ENCODE data around the gene RORC. TPM values are rescaled to one million over a fixed set of nuclear protein-coding genes. Genes with fewer than 3 reads are reported as not detected.

Gene RORC
- total and polyA plus RNA-seq, 8 donors = 11.9 to 36.7 (median 23.1) TPM

GRCh38 chr1:151798571-151798970 is 33.0 kb downstream of the RORC start:
- ATAC-seq (no peak), DNase-seq (no peak), FAIRE-seq (no peak)
- no peaks in the 10 kb centered on the region for H3K4me1 ChIP-seq
- H3K27me3 ChIP-seq = no peaks in the 10 kb centered on the region
- no peaks in the 10 kb centered on the region for H3K9me3 ChIP-seq
- H3K36me3 ChIP-seq = no peaks in the 10 kb centered on the region
- intact Hi-C loops (cut with DNase I) = no loop called here
- no peak overlapping the region for H3K27ac ChIP-seq
- 88% methylated on average over 5 of the region's 5 CpGs for WGBS, 2 donors
- TF ChIP-seq CTCF (IDR thresholded peaks at IDR 0.05) = no peak
- H3K4me3 ChIP-seq = no peak overlapping the region

- 1% methylated on average over 52 of the region's 52 CpGs for WGBS, 2 donors
- Histone ChIP-seq H3K9me3 (no peaks in the 10 kb centered on the region), H3K27ac (peak overlapping the region; percentile 30 to 62 (median 50)), H3K36me3 (no peaks in the 10 kb centered on the region), H3K4me3 (peak overlapping the region; percentile 47 to 69 (median 55)), H3K4me1 (peaks cover 0 to 11% (median 0%) of the 10 kb centered on the region in 3 donors), H3K27me3 (no peaks in the 10 kb centered on the region)
- no peak for TF ChIP-seq CTCF (IDR thresholded peaks at IDR 0.05)
- DNase-seq (peak in 1 of 6 donors; percentile 64), ATAC-seq (peak; percentile 11 to 48 (median 28)), FAIRE-seq (no peak)
- intact Hi-C loops (cut with DNase I) = no loop called here
These were observed 40.5 kb downstream of the RORC start for GRCh38 chr1:151790940-151791651.

DNA sequence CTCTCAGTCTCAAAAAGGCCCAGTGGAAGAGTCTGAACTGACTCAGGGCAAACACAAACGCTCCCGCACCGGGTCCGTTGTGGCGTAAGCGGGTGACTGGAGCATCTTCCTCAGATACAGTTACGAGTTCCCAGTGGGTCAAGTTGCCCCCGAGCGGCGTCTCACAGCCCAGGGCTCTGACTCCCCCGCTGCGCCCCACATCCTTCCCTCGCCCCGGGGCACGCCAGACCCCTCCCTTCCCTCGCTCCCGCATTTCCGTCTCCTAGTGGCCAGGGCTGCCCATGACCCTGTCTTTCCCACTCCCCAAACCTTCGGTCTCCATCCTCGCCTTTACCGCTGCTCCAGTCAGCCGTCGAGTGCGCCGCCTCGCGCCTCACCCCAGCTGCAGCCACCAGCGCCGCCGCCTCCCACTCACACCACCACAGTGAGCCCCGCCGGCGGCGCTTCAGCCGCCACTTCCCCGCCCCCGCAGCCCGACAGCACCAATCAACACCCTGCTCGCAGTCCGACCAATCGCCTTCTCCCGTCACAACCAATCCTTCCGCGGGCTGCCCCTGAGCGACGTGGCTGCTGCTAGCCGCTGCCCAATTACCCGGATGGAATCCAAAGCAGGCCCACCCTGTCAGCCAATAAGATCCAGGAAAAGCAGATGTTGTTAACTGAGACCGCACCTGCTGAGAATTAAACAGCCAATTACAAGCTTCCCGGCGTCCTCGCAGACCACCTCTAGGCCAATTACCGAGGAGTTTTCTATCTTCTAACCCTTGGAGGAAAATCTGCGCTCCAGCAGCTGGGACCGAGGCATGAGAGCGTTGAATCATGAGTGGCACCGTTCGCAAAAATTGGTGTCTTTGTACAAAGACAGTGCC is 41.3 kb downstream of the RORC start, which contains the start of gene TDRKH:
Gene TDRKH, minus strand, starts transcription at position 430 of the 869 bp plus-strand sequence. CDS start 7,478 bp downstream, outside the sequence.
- 0 to 1% methylated on average over 58 of the region's 58 CpGs for WGBS, 2 donors
- Histone ChIP-seq H3K36me3 (no peaks in the 10 kb centered on the region), H3K27me3 (no peaks in the 10 kb centered on the region), H3K4me1 (peaks cover 0 to 11% (median 0%) of the 10 kb centered on the region in 3 donors), H3K27ac (peak within 1 kb of the TSS; percentile 30 to 62 (median 50)), H3K4me3 (peak within 1 kb of the TSS; percentile 49 to 69 (median 62)), H3K9me3 (no peaks in the 10 kb centered on the region)
- FAIRE-seq (peak; percentile 98), DNase-seq (peak; percentile 94 to 99 (median 99)), ATAC-seq (peak; percentile 96 to 99 (median 98))
- intact Hi-C loops (cut with DNase I) = no loop called here
- peak in 1 of 4 donors; percentile 6 for TF ChIP-seq CTCF (IDR thresholded peaks at IDR 0.05)

- no peak for TF ChIP-seq CTCF (IDR thresholded peaks at IDR 0.05)
- peaks cover 0 to 11% (median 0%) of the 10 kb centered on the region in 3 donors for H3K4me1 ChIP-seq
- H3K27ac ChIP-seq = no peak overlapping the region
- intact Hi-C loops (cut with DNase I) = no loop called here
- no peak for ATAC-seq
- no peak overlapping the region for H3K4me3 ChIP-seq
- no peaks in the 10 kb centered on the region for H3K9me3 ChIP-seq
- 84 to 97% methylated on average over 3 of the region's 3 CpGs for WGBS, 2 donors
- FAIRE-seq = no peak
- H3K27me3 ChIP-seq = no peaks in the 10 kb centered on the region
- H3K36me3 ChIP-seq = no peaks in the 10 kb centered on the region
- no peak for DNase-seq
These were observed 43.9 kb downstream of the RORC start for GRCh38 chr1:151787689-151788088.

All from pancreas (tissue), 10 donors.